Measurements from ENCODE around the gene MCAM.

MCAM gene

DNA sequence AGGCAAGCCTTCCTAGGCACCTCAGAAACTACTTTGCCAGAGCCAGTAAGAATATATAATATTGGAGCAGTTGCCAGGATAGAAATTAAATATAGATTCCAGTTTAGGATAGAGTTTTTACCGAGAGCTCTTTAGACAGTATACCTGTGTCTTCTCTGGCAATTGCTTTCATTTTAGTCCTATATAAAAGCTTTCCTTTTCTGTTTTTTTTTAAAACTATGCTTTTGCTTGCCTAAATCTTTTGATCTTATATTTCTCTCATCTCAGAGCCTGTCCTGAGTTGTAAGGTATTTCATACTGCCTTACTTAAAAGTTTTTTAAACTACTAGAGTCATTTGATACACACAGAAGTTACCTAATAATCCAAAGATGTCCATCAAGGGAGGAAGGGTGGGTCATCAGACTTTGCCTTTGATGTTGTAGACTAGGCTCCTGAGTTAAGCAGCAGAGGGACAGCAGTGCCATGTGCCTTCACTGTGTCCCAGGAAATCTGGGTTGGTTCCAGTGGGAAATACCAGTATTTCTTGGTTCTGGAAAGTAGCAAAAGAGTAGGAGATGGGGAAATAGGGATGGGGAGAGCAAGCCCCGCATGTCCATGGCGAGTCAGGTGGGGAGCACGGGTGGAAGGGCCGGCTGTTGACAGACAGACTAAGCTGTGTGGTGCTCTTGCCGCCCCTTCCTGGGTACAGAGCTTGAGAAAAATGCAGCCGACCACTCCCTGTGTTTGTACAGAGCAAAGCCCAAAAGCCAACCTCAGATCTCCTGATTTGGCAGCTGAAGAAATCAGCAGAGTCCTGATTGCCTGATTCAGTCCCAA, 11.2 kb downstream of the MCAM start:
- DNase-seq, result no peak

- no peak for DNase-seq
These were observed 13.7 kb downstream of the MCAM start for GRCh38 chr11:119303227-119303718.

DNA sequence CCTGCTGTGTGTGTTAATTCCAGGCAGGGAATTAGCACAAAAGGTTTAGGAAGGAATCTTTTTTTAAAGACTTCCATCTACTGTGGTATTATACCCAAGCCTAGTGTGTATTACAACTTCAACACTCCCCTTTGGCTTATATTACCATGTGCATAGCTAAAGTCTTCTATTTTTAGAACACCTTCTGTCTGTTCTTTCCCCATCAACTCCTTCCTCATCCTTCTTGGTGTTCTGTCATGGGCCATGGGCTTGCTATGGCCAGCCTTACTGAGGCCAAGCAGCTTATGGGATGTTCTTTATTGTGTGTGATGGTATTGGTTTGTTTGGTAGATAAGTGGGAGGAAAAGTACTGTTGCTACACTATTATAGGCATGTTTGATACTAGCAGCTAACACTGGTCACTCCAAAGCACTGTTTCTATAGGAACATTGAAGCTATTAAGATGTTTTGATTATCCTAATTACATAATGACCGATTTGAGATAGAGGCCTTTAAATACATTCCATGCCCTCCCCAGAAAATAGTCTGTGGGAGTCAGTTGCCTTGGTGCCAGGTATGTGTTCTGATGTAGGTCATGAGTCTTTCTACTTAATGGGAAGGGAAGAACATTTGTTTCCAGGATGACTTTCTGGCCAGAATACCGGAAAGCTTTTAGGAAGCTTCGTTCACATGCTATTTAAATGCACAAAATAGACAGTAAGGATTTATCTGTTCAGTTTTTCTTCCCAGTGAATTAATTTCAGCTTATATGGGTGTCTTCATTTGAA, 16.5 kb downstream of the MCAM start:
- no peak for DNase-seq

DNA sequence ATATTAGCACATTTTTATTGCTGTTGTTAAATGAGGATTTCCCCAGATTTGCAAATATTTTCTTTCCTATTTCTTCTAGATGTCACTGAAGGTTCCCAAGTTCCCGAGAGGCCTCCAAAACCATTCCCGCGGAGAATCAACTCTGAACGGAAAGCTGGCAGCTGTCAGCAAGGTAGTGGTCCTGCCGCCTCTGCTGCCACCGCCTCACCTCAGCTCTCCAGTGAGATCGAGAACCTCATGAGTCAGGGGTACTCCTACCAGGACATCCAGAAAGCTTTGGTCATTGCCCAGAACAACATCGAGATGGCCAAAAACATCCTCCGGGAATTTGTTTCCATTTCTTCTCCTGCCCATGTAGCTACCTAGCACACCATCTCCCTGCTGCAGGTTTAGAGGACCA, 17.5 kb downstream of the MCAM start:
- DNase-seq, result no peak

GRCh38 chr11:119298726-119299125, 18.2 kb downstream of the MCAM start:
- no peak for DNase-seq

DNA sequence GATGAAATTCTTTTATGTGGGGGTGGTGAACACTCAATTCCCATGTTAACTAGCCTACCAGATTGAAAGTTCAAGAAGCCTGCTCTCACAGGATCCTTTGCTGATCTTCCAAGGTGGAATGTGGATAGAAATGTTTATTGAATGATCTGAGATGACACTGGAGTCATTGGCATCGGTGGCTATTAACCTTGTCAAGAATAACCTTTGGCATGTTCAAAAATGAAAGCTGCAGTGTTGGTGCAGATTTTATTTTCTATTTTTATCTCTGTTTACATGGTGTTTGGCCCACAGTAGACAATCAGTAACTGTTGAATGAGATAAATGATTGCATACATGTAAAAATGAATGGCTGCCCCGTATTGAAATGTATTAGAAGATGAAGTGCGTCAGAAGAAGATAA, 19.0 kb downstream of the MCAM start:
- DNase-seq, result no peak

- DNase-seq, result no peak
These were observed 21.8 kb downstream of the MCAM start for GRCh38 chr11:119295178-119295577.

DNA sequence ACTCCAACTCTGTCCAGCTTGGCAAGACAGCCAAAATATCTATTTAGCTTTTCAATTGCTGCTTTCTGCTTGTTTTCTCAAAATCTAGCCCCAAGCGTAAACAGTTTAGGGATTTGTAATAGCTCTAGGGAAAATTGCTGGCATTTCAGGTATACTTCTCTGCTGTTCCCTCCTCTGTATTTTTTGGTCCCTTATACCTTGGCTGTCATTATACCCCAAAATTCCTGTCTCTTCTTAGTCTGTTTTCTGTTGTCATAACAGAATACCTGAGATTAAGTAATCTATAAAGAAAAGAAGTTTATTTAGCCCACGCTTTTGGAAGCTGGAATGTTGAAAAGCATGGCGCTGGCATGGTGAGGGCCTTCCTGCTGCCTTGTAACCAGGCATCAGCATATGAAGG, 23.5 kb downstream of the MCAM start:
- no peak for DNase-seq

DNA sequence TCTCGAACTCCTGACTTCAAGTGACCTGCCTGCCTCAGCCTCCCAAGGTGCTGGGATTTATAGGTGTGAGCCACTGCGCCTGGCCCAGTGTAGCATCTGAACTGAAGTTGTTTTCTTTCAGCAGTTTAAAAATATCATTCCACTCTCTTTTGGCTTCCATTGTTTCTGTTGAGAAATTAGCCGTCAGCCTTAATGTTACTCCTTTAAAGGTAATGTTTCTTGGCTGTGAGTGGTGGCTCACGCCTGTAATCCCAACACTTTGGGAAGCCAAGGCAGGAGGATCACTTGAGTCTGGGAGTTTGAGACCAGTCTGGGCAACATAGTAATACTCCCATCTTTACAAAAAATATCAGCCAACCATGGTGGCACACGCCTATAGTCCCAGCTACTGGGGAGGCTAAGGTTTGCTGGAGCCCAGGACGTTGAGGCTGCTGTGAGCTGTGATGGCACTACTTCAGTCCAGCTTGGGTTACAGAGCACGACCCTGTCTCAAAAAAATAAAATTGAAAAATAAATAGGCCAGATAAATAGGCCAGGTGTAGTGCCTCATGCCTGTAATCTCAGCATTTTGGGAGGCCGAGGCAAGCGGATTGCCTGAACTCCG, 25.9 kb downstream of the MCAM start:
- DNase-seq, result no peak

DNA sequence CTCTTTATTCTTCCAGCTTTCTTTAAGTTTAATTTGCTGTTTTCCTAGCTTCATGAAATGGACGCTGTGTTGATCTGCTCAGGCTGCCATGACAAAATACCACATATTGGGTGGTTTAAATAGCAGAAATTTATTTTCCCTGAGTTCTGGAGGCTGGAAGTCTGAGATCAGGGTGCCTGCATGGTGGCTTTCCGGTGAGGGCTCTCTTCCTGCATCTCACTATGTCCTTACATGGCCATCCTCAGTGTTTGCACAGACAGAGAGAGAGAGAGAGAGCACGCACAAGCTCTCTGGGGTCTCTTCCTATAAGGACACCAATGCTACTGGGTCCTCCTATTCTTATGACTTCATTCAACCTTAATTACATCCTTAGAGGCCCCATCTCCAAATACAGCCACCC, 28.7 kb downstream of the MCAM start:
- DNase-seq, result no peak

- DNase-seq, result no peak
These were observed 31.5 kb downstream of the MCAM start for GRCh38 chr11:119285431-119285830.

GRCh38 chr11:119284344-119285157, 32.4 kb downstream of the MCAM start:
- DNase-seq, result no peak

- DNase-seq, result no peak
These were observed 34.4 kb downstream of the MCAM start for GRCh38 chr11:119282495-119282894.

GRCh38 chr11:119277660-119278059, 39.3 kb downstream of the MCAM start:
- no peak for DNase-seq

GRCh38 chr11:119273721-119274120, 43.2 kb downstream of the MCAM start:
- no peak for DNase-seq

DNA sequence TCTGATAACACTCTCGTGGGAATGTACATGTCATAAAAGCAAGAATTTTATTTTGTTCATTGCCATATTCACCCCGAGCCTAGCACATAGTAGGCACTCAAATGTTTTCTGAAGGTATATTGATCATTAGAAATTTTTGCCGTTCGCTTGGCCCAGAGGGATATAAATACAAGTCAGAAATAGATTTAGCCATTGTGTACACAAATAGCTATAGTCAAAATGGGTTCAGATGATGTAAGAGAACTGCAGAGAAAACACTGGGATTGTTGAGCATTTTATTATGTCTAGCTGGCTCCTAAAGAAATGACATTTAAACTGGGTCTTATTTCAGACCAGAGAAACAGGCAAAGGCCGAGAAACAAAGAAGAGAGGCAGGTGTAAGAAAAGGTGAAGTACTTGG, 49.3 kb downstream of the MCAM start:
- DNase-seq, result no peak

DNA sequence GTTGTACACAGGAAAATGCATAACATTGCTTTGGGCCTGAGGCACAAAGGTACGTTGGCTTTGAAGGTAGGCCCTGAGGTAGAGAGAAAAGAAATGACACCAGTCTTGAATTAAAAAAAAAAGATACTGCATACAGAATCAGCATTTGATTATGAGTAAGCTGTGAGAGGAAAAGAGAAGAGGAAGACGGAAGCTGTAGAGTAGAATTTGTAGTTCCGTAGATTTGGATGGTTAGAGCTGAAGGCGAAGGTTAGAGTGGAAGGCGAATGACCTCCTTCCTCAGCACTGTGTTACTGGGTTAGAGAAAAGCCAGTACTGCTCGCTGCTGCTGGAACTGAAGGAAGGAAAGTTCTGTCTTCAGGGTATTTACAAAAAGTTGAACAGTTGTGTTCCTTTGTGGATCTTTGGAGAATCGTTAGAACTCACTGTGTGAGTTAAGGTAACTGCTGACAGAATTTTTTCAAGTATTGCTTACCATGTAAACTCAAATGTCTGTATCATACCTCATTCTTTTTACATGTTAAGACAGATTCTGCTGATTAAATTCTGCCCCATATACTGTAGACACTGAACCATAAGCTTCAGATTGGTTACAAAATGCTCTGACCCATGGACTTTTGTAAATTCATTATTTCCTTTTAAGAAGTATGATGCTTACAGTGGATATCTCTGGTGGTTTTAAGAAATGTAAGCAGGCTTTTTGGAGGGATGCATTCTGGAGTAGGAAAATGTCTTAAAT, 50.2 kb downstream of the MCAM start:
- DNase-seq, result no peak

DNA sequence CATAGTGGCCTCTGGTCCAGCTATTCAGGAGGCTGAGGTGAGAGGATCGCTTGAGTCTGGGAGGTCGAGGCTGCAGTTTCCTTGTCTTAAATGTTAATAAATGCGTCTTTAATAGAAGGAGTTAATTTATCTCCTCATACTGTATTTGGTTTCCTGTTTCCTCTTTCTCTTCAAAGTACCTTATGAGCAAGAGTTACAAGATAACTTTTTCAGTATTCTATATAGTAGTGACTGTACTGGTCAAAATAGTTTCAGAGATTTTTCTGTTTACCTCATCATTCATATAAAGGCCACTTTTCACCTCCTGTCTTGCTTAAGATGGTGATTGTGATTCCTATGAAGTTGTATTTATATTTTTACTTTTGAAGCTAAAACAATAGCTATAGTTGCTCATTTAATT, 50.9 kb downstream of the MCAM start:
- DNase-seq, result no peak

- DNase-seq, result no peak
These were observed 53.5 kb downstream of the MCAM start for GRCh38 chr11:119263352-119263940.

GRCh38 chr11:119262668-119263351, 54.1 kb downstream of the MCAM start:
- no peak for DNase-seq

GRCh38 chr11:119258983-119259382, 57.9 kb downstream of the MCAM start:
- no peak for DNase-seq

Measured in activated CD4-positive, alpha-beta T cell treated with anti-CD3 and anti-CD28 coated beads for 1 hour (primary cell).